IMR-90 (cell line): ENCODE data around the gene NDEL1. TPM values are rescaled to one million over a fixed set of nuclear protein-coding genes. Genes with fewer than 3 reads are reported as not detected.

ENCODE experiments used
- ATAC-seq: fragments of 200-7000 bp; cut with Tn5 transposase; 2 replicates; pipeline ENCODE4 v1.9.1; 2020; ENCODE audit warnings: low read depth, mild to moderate bottlenecking, moderate library complexity
- BruUV-seq: library from RNA; stranded (reverse); fragments of 400-500 nt; replicated peaks from 2 replicates; lab custom pipeline; 2021; lab: Mats Ljungman, UMichigan
- CTCF ChIA-PET: fragments of 300-600 bp; formaldehyde crosslinking; extraction: SDS; loops from one replicate; lab custom pipeline; 2021; ENCODE audit warnings: antibody characterized with exemption; lab: Yijun Ruan, JAX
- POLR2A ChIA-PET: fragments of 300-600 bp; sonication (Branson Sonifier 250); formaldehyde crosslinking; loops from one replicate; lab custom pipeline; 2022; ENCODE audit warnings: antibody characterized with exemption; ENCODE audit not compliant: unreplicated experiment; lab: Charles Lee
- DNase-seq: peaks from one replicate; pipeline ENCODE4 v3.0.0; 2013
- H2AFZ ChIP-seq: replicated peaks from 2 replicates; pipeline ENCODE3; 2013; ENCODE audit warnings: low read length, mild to moderate bottlenecking; ENCODE audit not compliant: poor library complexity
- H2AK5ac ChIP-seq: 2 replicates; pipeline ENCODE4 v1.6.1; 2013; ENCODE audit warnings: low read depth, low read length, inconsistent platforms
- H2AK9ac ChIP-seq: replicated peaks from 2 replicates; pipeline ENCODE3; 2013; ENCODE audit warnings: mild to moderate bottlenecking, low read depth, low read length, moderate library complexity; ENCODE audit not compliant: poor library complexity
- H2BK120ac ChIP-seq: 2 replicates; pipeline ENCODE4 v1.6.1; 2013; ENCODE audit warnings: low read depth, low read length, inconsistent platforms
- H2BK15ac ChIP-seq: 3 replicates; pipeline ENCODE4 v1.6.1; 2013; ENCODE audit warnings: low read depth, low read length, inconsistent platforms
- H2BK20ac ChIP-seq: 2 replicates; pipeline ENCODE4 v1.6.1; 2013; ENCODE audit warnings: low read depth, mild to moderate bottlenecking, inconsistent platforms, low read length, moderate library complexity
- H2BK5ac ChIP-seq: 2 replicates; pipeline ENCODE4 v1.6.1; 2013; ENCODE audit warnings: mild to moderate bottlenecking, low read depth, low read length, inconsistent platforms; ENCODE audit not compliant: poor library complexity, severe bottlenecking
- H3K14ac ChIP-seq: replicated peaks from 2 replicates; pipeline ENCODE4 v1.6.1; 2013; ENCODE audit warnings: low read depth, low read length, inconsistent platforms
- H3K18ac ChIP-seq: 2 replicates; pipeline ENCODE4 v1.6.1; 2013; ENCODE audit warnings: low read depth, low read length, control low read depth
- H3K23ac ChIP-seq: 2 replicates; pipeline ENCODE4 v1.6.1; 2013; ENCODE audit warnings: low read depth, low read length, inconsistent platforms
- H3K27ac ChIP-seq: 2 replicates; pipeline ENCODE4 v1.5.1; 2013; ENCODE audit warnings: mild to moderate bottlenecking, control low read depth, low read length; ENCODE audit not compliant: insufficient read depth
- H3K27me3 ChIP-seq: 2 replicates; pipeline ENCODE4 v1.6.1; 2013; ENCODE audit warnings: low read length; ENCODE audit not compliant: control insufficient read depth, insufficient read depth
- H3K36me3 ChIP-seq: 2 replicates; pipeline ENCODE4 v1.6.1; 2013; ENCODE audit warnings: low read length, mixed read lengths; ENCODE audit not compliant: control insufficient read depth, insufficient read depth
- H3K4ac ChIP-seq: 2 replicates; pipeline ENCODE4 v1.6.1; 2013; ENCODE audit warnings: low read depth, low read length, inconsistent platforms
- H3K4me1 ChIP-seq: 2 replicates; pipeline ENCODE4 v1.6.1; 2013; ENCODE audit warnings: low read length, mixed read lengths; ENCODE audit not compliant: control insufficient read depth, insufficient read depth
- H3K4me2 ChIP-seq: 2 replicates; pipeline ENCODE4 v1.6.1; 2013; ENCODE audit warnings: low read depth, mild to moderate bottlenecking, control low read depth, low read length, moderate library complexity
- H3K4me3 ChIP-seq: 2 replicates; pipeline ENCODE4 v1.5.1; 2013; ENCODE audit warnings: low read depth, mild to moderate bottlenecking, control low read depth, low read length, moderate library complexity; ENCODE audit not compliant: insufficient read depth
- H3K56ac ChIP-seq: 2 replicates; pipeline ENCODE4 v1.6.1; 2013; ENCODE audit warnings: low read length, inconsistent platforms; ENCODE audit not compliant: insufficient read depth; ENCODE audit errors: extremely low read depth
- H3K79me1 ChIP-seq, 2 experiments: 2 replicates each; pipeline ENCODE4 v1.6.1; 2013; ENCODE audit warnings: low read length in 2 of 2, inconsistent platforms in 1 of 2, low read depth in 1 of 2
- H3K9ac ChIP-seq: 2 replicates; pipeline ENCODE4 v1.6.1; 2013; ENCODE audit warnings: low read depth, low read length, control low read depth
- H3K9me1 ChIP-seq: 2 replicates; pipeline ENCODE4 v1.6.1; 2013; ENCODE audit warnings: low read length, inconsistent platforms; ENCODE audit not compliant: insufficient read depth
- H3K9me3 ChIP-seq: 2 replicates; pipeline ENCODE4 v1.6.1; 2013; ENCODE audit warnings: low read length; ENCODE audit not compliant: control insufficient read depth, insufficient read depth
- H4K20me1 ChIP-seq: 2 replicates; pipeline ENCODE4 v1.6.1; 2013; ENCODE audit warnings: low read length, inconsistent platforms; ENCODE audit not compliant: insufficient read depth
- H4K5ac ChIP-seq: 2 replicates; pipeline ENCODE4 v1.6.1; 2013; ENCODE audit warnings: mild to moderate bottlenecking, low read depth, low read length, control low read depth
- H4K8ac ChIP-seq, 2 experiments: 2 replicates each; pipeline ENCODE4 v1.6.1; 2013; ENCODE audit warnings: low read depth in 2 of 2, low read length in 2 of 2, control low read depth in 1 of 2, inconsistent platforms in 1 of 2
- H4K91ac ChIP-seq: 2 replicates; pipeline ENCODE4 v1.6.1; 2013; ENCODE audit warnings: low read depth, low read length, inconsistent platforms; ENCODE audit not compliant: insufficient read depth
- CHD1 ChIP-seq: IDR thresholded peaks from 2 replicates; pipeline ENCODE4 v1.6.1; 2012; ENCODE audit warnings: low read depth, low read length, improper control_type of control experiment
- MXI1 ChIP-seq: IDR thresholded peaks from 2 replicates; pipeline ENCODE4 v1.6.1; 2012; ENCODE audit warnings: low read depth, mild to moderate bottlenecking, low read length, moderate library complexity, borderline replicate concordance
- NFE2L2 ChIP-seq: fragments of 150-350 bp; IDR thresholded peaks from 2 replicates; pipeline ENCODE4 v1.6.1; 2016; ENCODE audit warnings: low read depth, mild to moderate bottlenecking, low read length
- WGBS, 2 experiments: methylation state at CpG; one replicate each; pipeline versions ENCODE4 v1.1.5 to v1.1.7; 2013; ENCODE audit warnings: missing lambda C conversion rate in 2 of 2; ENCODE audit not compliant: insufficient read length in 1 of 2; ENCODE audit errors: extremely low coverage in 2 of 2; 5-methylcytosine and 5-hydroxymethylcytosine counted together
- dilution Hi-C: fragments of 300-500 bp; cut with HindIII; formaldehyde crosslinking; loops from one replicate; pipeline ENCODE4 v1.14.3; 2018; ENCODE audit warnings: low sequenced_read_pairs; ENCODE audit not compliant: unreplicated experiment
- in situ Hi-C: fragments of 300-500 bp; cut with MboI; formaldehyde crosslinking; loops from 3 replicates; pipeline ENCODE4 v1.14.3; 2019; ENCODE audit warnings: low sequenced_read_pairs, inconsistent platforms, mixed read lengths
- intact Hi-C: fragments of 100-400 bp; cut with micrococcal nuclease; formaldehyde crosslinking; loops from 2 replicates; pipeline ENCODE4 v1.10.0; 2022
- polyA plus RNA-seq, 3 experiments: library from polyadenylated mRNA; depleted of rRNA; stranded (reverse); fragments of >200 nt; gene quantifications; 2 replicates each; pipeline ENCODE4 v1.2.3, GENCODE V29; 2012; ENCODE audit warnings: low replicate concordance in 1 of 3
- total RNA-seq: library from RNA; depleted of rRNA; stranded (reverse); fragments of >200 nt; gene quantifications from 2 replicates; pipeline ENCODE4 v1.2.3, GENCODE V29; 2012
- TF ChIP-seq, protein P1 (sequence below): fragments of 150-350 bp; IDR thresholded peaks from 2 replicates; pipeline ENCODE4 v1.6.1; 2016; ENCODE audit warnings: low read depth, mild to moderate bottlenecking, low read length, moderate library complexity, borderline replicate concordance
- TF ChIP-seq, protein P2 (sequence below): conservative IDR thresholded peaks from 2 replicates; pipeline ENCODE4 v1.5.1; 2012; ENCODE audit warnings: mild to moderate bottlenecking, low read depth, low read length, improper control_type of control experiment
- TF ChIP-seq, protein P3 (sequence below): fragments of 150-350 bp; IDR thresholded peaks from 2 replicates; pipeline ENCODE4 v1.6.1; 2017; ENCODE audit warnings: mild to moderate bottlenecking, antibody characterized with exemption, low read length, low read depth

The NDEL1 gene
- total and polyA plus RNA-seq, 2 of the 4 experiments (the other 2 are of a cell fraction), result 28.9 to 95.6 TPM

DNA sequence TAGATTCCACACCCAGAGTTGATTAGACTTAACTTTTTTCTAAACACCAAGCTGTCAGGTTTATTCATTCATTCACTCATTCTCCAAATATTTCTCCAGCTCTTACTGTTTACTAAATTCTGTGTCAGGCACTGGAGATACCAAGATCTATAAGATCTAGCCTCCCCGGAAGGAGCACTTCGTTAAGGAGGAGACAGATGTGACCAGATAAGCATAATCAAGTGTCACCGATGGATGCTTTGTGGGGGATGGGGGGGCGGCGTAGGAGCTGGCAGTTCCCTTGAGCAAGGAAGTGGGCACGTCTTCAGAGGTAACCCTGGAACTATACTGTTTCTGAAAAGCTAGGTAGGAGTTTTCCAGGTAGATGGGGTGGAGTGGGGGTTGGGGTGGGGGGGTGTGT is 48.8 kb upstream of the NDEL1 start:
- H3K9me1 ChIP-seq, result peaks cover 4% of the 10 kb centered on the region
- no peak overlapping the region for H3K9ac ChIP-seq
- no peaks in the 10 kb centered on the region for H3K27me3 ChIP-seq
- H4K8ac ChIP-seq, result no peak overlapping the region
- ChIA-PET POLR2A (interaction anchor here (0.5 kb wide), 1 partner anchor 735 kb away, joined by 4 read pairs; no protein-coding TSS in a partner anchor), CTCF (interaction anchor here (1.2 kb wide), 1 partner anchor 23 kb away, joined by 5 read pairs; no protein-coding TSS in a partner anchor)
- in situ Hi-C loops (no loop called here), dilution Hi-C loops (no loop called here), intact Hi-C loops (loop anchor here (10.0 kb wide), 1 partner anchor 238 kb away; no protein-coding TSS in a partner anchor)
- no peak overlapping the region; the same call in 1 of the 2 replicates for H3K4ac ChIP-seq
- H2BK20ac ChIP-seq, result no peak overlapping the region
- no peak overlapping the region for H3K56ac ChIP-seq
- peaks cover 14% of the 10 kb centered on the region for H3K4me1 ChIP-seq
- DNase-seq, result no peak
- peak overlapping the region; percentile 23; the same call in 1 of the 2 replicates for H3K4me2 ChIP-seq
- peaks cover 0 to 15% of the 10 kb centered on the region in 2 experiments; a peak in 2 of 4 replicates for H3K79me1 ChIP-seq
- H4K91ac ChIP-seq, result 0 out of 2 replicates have a peak overlapping the region, but pooled peaks have one; percentile 17
- H3K14ac ChIP-seq, result no peak overlapping the region
- peak overlapping the region; percentile 27; the same call in 1 of the 2 replicates for H2AK5ac ChIP-seq
- no TSS peak for BruUV-seq
- peaks cover 16% of the 10 kb centered on the region; the same call in 1 of the 2 replicates for H4K20me1 ChIP-seq
- TF ChIP-seq MXI1, result no peak
- TF ChIP-seq NFE2L2, result no peak
- no peak for TF ChIP-seq CHD1
- TF ChIP-seq, protein P1, sequence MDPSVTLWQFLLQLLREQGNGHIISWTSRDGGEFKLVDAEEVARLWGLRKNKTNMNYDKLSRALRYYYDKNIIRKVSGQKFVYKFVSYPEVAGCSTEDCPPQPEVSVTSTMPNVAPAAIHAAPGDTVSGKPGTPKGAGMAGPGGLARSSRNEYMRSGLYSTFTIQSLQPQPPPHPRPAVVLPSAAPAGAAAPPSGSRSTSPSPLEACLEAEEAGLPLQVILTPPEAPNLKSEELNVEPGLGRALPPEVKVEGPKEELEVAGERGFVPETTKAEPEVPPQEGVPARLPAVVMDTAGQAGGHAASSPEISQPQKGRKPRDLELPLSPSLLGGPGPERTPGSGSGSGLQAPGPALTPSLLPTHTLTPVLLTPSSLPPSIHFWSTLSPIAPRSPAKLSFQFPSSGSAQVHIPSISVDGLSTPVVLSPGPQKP, result no peak
- TF ChIP-seq, protein P2, sequence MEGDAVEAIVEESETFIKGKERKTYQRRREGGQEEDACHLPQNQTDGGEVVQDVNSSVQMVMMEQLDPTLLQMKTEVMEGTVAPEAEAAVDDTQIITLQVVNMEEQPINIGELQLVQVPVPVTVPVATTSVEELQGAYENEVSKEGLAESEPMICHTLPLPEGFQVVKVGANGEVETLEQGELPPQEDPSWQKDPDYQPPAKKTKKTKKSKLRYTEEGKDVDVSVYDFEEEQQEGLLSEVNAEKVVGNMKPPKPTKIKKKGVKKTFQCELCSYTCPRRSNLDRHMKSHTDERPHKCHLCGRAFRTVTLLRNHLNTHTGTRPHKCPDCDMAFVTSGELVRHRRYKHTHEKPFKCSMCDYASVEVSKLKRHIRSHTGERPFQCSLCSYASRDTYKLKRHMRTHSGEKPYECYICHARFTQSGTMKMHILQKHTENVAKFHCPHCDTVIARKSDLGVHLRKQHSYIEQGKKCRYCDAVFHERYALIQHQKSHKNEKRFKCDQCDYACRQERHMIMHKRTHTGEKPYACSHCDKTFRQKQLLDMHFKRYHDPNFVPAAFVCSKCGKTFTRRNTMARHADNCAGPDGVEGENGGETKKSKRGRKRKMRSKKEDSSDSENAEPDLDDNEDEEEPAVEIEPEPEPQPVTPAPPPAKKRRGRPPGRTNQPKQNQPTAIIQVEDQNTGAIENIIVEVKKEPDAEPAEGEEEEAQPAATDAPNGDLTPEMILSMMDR, result no peak
- TF ChIP-seq, protein P3, sequence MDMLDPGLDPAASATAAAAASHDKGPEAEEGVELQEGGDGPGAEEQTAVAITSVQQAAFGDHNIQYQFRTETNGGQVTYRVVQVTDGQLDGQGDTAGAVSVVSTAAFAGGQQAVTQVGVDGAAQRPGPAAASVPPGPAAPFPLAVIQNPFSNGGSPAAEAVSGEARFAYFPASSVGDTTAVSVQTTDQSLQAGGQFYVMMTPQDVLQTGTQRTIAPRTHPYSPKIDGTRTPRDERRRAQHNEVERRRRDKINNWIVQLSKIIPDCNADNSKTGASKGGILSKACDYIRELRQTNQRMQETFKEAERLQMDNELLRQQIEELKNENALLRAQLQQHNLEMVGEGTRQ, result no peak
- H3K27ac ChIP-seq, result no peak overlapping the region
- no peak for ATAC-seq
- H2BK5ac ChIP-seq, result no peak overlapping the region
- peaks cover 2% of the 10 kb centered on the region; the same call in 1 of the 2 replicates for H3K36me3 ChIP-seq
- no peak overlapping the region for H3K23ac ChIP-seq
- no peak overlapping the region for H4K5ac ChIP-seq
- no peak overlapping the region for H2BK15ac ChIP-seq
- no peak overlapping the region for H2AFZ ChIP-seq
- H3K18ac ChIP-seq, result no peak overlapping the region
- WGBS, 2 experiments, result no CpG with 5 or more reads among the region's 6 CpGs
- no peak overlapping the region for H2AK9ac ChIP-seq
- no peaks in the 10 kb centered on the region for H3K9me3 ChIP-seq
- H2BK120ac ChIP-seq, result no peak overlapping the region
- H3K4me3 ChIP-seq, result no peak overlapping the region
